Measurements from ENCODE around the gene HERPUD1.

Gene HERPUD1

DNA sequence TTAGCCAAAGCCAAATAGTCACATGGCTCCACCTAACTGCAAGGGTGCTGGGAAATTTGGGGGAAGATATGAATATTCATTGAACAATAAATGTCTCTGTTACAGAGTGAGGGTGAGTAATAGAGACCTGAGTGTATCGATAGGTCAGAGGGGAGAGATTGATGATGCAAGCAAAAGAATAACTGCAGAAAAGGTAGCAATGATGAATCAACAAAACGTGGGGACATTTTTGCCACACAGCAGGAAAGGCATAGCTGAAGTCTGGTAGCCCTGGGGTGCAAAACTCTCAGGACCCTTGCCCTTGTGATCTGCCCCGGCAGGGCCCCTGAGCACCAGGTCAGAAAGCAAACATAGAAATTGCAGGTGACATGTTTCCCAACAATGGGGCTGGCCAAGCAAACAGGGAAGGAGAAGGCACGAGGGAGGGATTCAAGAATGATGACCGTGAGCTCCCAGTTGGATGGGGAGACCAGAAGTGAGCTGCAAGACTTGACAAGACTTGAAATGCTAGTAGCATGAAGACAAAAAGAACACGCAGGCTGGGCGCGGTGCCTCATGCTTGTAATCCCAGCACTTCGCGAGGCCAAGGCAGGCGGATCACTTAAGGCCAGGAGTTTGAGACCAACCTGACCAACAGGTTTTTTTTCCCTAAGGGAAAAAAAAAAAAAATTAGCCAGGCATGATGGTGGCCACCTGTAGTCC lies 12.7 kb upstream of the HERPUD1 start:
- TF ChIP-seq, protein P1, sequence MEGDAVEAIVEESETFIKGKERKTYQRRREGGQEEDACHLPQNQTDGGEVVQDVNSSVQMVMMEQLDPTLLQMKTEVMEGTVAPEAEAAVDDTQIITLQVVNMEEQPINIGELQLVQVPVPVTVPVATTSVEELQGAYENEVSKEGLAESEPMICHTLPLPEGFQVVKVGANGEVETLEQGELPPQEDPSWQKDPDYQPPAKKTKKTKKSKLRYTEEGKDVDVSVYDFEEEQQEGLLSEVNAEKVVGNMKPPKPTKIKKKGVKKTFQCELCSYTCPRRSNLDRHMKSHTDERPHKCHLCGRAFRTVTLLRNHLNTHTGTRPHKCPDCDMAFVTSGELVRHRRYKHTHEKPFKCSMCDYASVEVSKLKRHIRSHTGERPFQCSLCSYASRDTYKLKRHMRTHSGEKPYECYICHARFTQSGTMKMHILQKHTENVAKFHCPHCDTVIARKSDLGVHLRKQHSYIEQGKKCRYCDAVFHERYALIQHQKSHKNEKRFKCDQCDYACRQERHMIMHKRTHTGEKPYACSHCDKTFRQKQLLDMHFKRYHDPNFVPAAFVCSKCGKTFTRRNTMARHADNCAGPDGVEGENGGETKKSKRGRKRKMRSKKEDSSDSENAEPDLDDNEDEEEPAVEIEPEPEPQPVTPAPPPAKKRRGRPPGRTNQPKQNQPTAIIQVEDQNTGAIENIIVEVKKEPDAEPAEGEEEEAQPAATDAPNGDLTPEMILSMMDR (conservative IDR thresholded peaks at IDR 0.05), result no peak
- TF ChIP-seq ZFX (IDR thresholded peaks at IDR 0.05), result no peak

DNA sequence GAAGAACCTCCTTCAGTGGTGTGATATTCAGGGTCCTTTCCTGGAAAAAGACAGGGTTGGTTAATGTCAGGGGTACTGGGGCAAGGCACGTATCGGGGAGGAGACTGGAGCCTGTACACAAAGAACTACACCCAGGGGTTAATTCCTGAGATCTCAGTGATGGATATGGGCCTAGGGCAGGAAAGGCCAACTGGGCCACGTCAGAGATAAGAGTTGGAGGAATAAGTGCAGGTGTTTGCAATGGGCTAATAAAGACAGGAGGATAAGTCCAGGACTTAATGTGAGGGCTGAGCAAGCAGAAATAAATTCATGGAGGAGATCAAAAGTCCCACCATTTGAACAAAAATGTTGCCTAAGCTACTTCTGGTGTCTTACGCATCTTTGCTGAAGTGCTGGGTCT lies 10.4 kb upstream of the HERPUD1 start:
- H3K27ac ChIP-seq, result no peak overlapping the region
- no peak for TF ChIP-seq ZFX (IDR thresholded peaks at IDR 0.05)
- TF ChIP-seq, protein P1 (conservative IDR thresholded peaks at IDR 0.05), result no peak

More for the DNA sequence above, 12.7 kb upstream of the HERPUD1 start:
- peak overlapping the region; percentile 55 for H3K27ac ChIP-seq

DNA sequence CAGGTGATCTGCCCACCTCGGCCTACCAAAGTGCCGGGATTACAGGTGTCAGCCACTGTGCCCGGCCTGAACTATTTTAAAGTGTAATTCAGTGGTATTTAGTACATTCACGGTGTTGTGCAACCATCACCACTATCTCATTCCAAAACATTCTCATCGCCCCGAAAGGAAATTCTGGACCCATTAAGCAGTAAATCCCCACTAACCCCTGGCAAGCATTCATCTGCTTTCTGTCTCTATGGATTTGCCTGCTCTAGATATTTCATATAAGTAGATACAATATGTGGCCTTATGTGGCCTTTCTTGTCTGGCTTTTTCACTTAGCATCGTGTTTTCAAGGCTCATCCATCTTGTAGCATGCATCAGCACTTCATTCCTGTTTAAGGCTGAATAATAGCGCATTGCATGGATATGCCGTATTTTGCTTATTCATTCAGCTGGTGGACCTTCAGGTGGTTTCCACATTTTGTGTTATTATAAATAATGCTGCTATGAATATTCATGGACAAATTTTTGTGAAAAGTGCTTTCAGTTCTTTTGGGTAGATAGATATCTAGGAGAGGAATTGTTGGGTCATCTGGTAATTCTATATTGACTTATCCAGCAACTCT lies 8.4 kb upstream of the HERPUD1 start:
- TF ChIP-seq, protein P1 (conservative IDR thresholded peaks at IDR 0.05), result no peak
- TF ChIP-seq ZFX (IDR thresholded peaks at IDR 0.05), result no peak
- H3K27ac ChIP-seq, result no peak overlapping the region

DNA sequence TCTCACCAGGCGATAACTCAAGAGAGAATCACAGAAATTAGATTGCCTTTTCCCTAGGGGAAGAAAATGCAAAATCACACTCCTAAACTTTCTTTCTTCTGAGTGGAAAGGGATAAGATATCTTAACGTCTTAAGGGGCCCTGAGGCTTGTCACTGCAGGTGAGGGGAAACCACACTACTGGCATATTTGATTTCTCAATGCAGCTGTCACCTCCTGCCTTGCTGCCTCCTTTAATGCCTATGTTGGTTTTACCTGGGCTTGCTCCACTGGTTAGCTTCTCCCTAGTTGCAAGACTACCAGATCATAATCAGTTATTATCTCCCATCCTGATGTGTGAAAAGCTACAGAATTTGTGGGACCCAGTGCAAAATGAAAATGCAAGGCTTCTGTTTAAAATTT lies 4.5 kb upstream of the HERPUD1 start:
- TF ChIP-seq, protein P1 (conservative IDR thresholded peaks at IDR 0.05), result no peak
- TF ChIP-seq ZFX (IDR thresholded peaks at IDR 0.05), result no peak
- no peak overlapping the region for H3K27ac ChIP-seq

DNA sequence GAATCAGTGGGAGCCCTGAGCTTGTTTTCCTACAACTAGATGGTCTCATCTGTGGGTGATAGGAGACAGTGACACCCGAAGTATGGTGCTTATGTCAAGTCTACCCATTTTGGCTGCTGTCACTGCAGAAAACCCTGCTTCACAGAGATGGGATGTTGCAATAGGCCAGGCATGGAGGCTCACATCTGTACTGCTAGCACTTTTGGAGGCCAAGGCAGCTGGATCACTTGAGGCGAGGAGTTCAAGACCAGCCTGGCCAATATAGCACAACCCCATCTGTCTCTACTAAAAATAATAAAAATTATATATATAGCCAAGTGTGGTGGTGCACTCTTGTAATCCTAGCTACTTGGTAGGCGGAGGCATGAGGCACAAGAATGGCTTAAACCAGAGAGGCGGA lies 2.3 kb upstream of the HERPUD1 start:
- TF ChIP-seq, protein P1 (conservative IDR thresholded peaks at IDR 0.05), result no peak
- TF ChIP-seq ZFX (IDR thresholded peaks at IDR 0.05), result no peak
- no peak overlapping the region for H3K27ac ChIP-seq

DNA sequence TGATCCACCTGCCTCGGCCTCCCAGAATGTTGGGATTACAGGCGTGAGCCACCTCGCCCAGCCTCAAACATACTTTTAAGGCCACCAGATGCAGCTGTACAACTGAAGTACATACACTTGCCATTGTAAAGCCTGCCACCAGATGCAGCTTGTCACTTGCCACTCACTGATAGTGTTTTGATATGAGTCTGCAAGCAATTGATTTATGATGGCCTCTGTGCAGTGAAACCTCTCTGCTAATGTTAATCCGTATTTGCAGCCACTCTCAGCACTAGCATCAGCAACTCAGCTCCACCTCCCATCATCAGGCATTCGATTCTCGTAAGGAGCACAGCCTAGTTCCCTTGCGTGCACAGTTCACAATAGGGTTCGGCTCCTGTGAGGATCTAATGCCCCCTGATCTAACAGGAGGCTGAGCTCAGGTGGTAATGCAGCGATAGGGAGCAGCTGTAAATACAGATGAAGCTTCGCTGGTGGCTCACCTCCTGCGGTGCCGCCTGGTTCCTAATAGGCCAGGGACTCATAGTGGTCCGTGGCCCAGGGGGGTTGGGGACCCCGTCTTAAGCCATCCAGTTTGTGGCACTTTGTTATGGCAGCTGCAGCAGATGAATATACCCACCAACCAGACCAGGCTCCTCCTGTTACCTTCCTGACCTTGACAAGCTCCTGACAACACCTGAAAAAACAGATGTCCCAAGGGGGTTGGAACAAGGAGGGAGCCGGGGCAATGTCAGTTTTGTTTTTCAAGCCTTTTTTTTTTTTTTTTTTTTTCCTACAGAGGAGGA lies 1.3 kb upstream of the HERPUD1 start:
- peak overlapping the region; percentile 96 for H3K27ac ChIP-seq
- TF ChIP-seq ZFX (IDR thresholded peaks at IDR 0.05), result no peak
- TF ChIP-seq, protein P1 (conservative IDR thresholded peaks at IDR 0.05), result no peak
